Hepatocyte (in vitro differentiated cells): Measurements from ENCODE around the gene TEX38. TPM values are rescaled to one million over a fixed set of nuclear protein-coding genes. Genes with fewer than 3 reads are reported as not detected.

ENCODE experiments used
- DNase-seq: peaks from one replicate; pipeline ENCODE4 v3.0.0-alpha.2; 2016; ENCODE audit warnings: low spot score
- H2AFZ ChIP-seq: fragments of 200-600 bp; sonication (generic); 2 replicates; pipeline ENCODE4 v1.6.0; 2016; ENCODE audit warnings: antibody characterized with exemption, mild to moderate bottlenecking
- H3K27ac ChIP-seq: fragments of 200-600 bp; sonication (generic); 2 replicates; pipeline ENCODE4 v1.5.1; 2016; ENCODE audit warnings: mild to moderate bottlenecking
- H3K27me3 ChIP-seq: fragments of 200-600 bp; sonication (generic); 2 replicates; pipeline ENCODE4 v1.6.1; 2016
- H3K36me3 ChIP-seq: fragments of 200-600 bp; sonication (generic); replicated peaks from 2 replicates; pipeline ENCODE4 v1.5.1; 2016; ENCODE audit warnings: low read depth; ENCODE audit not compliant: insufficient read depth
- H3K4me1 ChIP-seq: fragments of 200-600 bp; sonication (generic); 2 replicates; pipeline ENCODE4 v1.5.1; 2016; ENCODE audit warnings: mild to moderate bottlenecking, moderate library complexity; ENCODE audit not compliant: insufficient read depth
- H3K4me2 ChIP-seq: fragments of 200-600 bp; sonication (generic); 2 replicates; pipeline ENCODE4 v1.6.0; 2016
- H3K4me3 ChIP-seq: fragments of 200-600 bp; sonication (generic); 2 replicates; pipeline ENCODE4 v1.5.1; 2016; ENCODE audit warnings: mild to moderate bottlenecking
- H3K79me2 ChIP-seq: fragments of 200-600 bp; sonication (generic); 2 replicates; pipeline ENCODE4 v1.6.0; 2017; ENCODE audit warnings: mild to moderate bottlenecking
- H3K9me2 ChIP-seq: fragments of 200-600 bp; sonication (generic); replicated peaks from 2 replicates; pipeline ENCODE4 v1.6.0; 2017; ENCODE audit warnings: mild to moderate bottlenecking; ENCODE audit not compliant: insufficient read depth
- H3K9me3 ChIP-seq: fragments of 200-600 bp; sonication (generic); 2 replicates; pipeline ENCODE4 v1.5.1; 2016; ENCODE audit warnings: low read depth, mild to moderate bottlenecking
- H4K20me1 ChIP-seq: fragments of 200-600 bp; sonication (generic); 2 replicates; pipeline ENCODE4 v1.6.0; 2016; ENCODE audit warnings: mild to moderate bottlenecking; ENCODE audit not compliant: insufficient read depth, poor library complexity, severe bottlenecking
- CTCF ChIP-seq: fragments of 200-600 bp; sonication (generic); IDR thresholded peaks from 2 replicates; pipeline ENCODE4 v1.5.1; 2016; ENCODE audit warnings: antibody characterized with exemption, mild to moderate bottlenecking; ENCODE audit not compliant: poor library complexity
- EZH2 ChIP-seq: fragments of 200-600 bp; sonication (generic); IDR thresholded peaks from 2 replicates; pipeline ENCODE4 v1.6.1; 2016; ENCODE audit warnings: antibody characterized with exemption, mild to moderate bottlenecking, borderline replicate concordance
- EZH2phosphoT487 ChIP-seq: fragments of 200-600 bp; sonication (generic); IDR thresholded peaks from one replicate; pipeline ENCODE4 v1.6.1; 2018; ENCODE audit warnings: antibody characterized with exemption, mild to moderate bottlenecking, low read depth, moderate library complexity; ENCODE audit not compliant: unreplicated experiment, severe bottlenecking
- WGBS: methylation state at CpG from one replicate; pipeline ENCODE4 v1.1.6; 2016; ENCODE audit warnings: low lambda C conversion rate; ENCODE audit errors: missing lambda C conversion rate; 5-methylcytosine and 5-hydroxymethylcytosine counted together
- polyA plus RNA-seq: library from polyadenylated mRNA; unstranded; fragments of >200 nt; fragmentation: Nextera tagmentation; extraction: Ambion mirVana; gene quantifications from 2 replicates; pipeline ENCODE4 v1.2.1, GENCODE V29; 2016
- total RNA-seq: library from RNA; depleted of rRNA; stranded (reverse); fragments of >200 nt; gene quantifications from 2 replicates; pipeline ENCODE4 v1.2.3, GENCODE V29; 2014

TEX38 gene
- total and polyA plus RNA-seq, 2 experiments from 2014 or later: 0.27 TPM; not detected in 1

GRCh38 chr1:46682064-46682463 lies 10.4 kb downstream of the TEX38 start:
- peaks cover 4% of the 10 kb centered on the region for H3K36me3 ChIP-seq
- DNase-seq: no peak
- TF ChIP-seq EZH2: no peak
- no peak for TF ChIP-seq CTCF
- no peak for TF ChIP-seq EZH2phosphoT487
- WGBS: 84% methylated on average over 1 of the region's 1 CpG
- H3K4me1 ChIP-seq: no peaks in the 10 kb centered on the region
- no peak overlapping the region for H3K4me2 ChIP-seq
- H3K27me3 ChIP-seq: no peaks in the 10 kb centered on the region
- H3K79me2 ChIP-seq: no peaks in the 10 kb centered on the region
- H4K20me1 ChIP-seq: no peaks in the 10 kb centered on the region
- H3K9me3 ChIP-seq: no peaks in the 10 kb centered on the region
- no peaks in the 10 kb centered on the region for H3K9me2 ChIP-seq
- H3K27ac ChIP-seq: no peak overlapping the region
- H3K4me3 ChIP-seq: no peak overlapping the region
- no peak overlapping the region for H2AFZ ChIP-seq

GRCh38 chr1:46684670-46685069 lies 13.0 kb downstream of the TEX38 start:
- Histone ChIP-seq H3K4me3 (no peak overlapping the region), H3K36me3 (peaks cover 4% of the 10 kb centered on the region), H3K27ac (no peak overlapping the region), H3K27me3 (no peaks in the 10 kb centered on the region), H2AFZ (no peak overlapping the region), H3K9me3 (no peaks in the 10 kb centered on the region), H3K4me1 (no peaks in the 10 kb centered on the region), H3K4me2 (no peak overlapping the region), H4K20me1 (no peaks in the 10 kb centered on the region), H3K79me2 (no peaks in the 10 kb centered on the region), H3K9me2 (no peaks in the 10 kb centered on the region)
- WGBS: 98% methylated on average over 2 of the region's 2 CpGs
- TF ChIP-seq CTCF (no peak), EZH2 (no peak)
- no peak for DNase-seq

- WGBS: 81% methylated on average over 1 of the region's 1 CpG
Measured at GRCh38 chr1:46686255-46686654, 14.6 kb downstream of the TEX38 start.

More at GRCh38 chr1:46686255-46686654, 14.6 kb downstream of the TEX38 start:
- TF ChIP-seq CTCF (no peak), EZH2phosphoT487 (no peak), EZH2 (no peak)
- Histone ChIP-seq H3K9me3 (no peaks in the 10 kb centered on the region), H3K4me1 (no peaks in the 10 kb centered on the region), H4K20me1 (no peaks in the 10 kb centered on the region), H3K9me2 (no peaks in the 10 kb centered on the region), H3K27me3 (no peaks in the 10 kb centered on the region), H3K79me2 (no peaks in the 10 kb centered on the region), H2AFZ (no peak overlapping the region), H3K36me3 (no peaks in the 10 kb centered on the region), H3K4me2 (no peak overlapping the region), H3K27ac (no peak overlapping the region), H3K4me3 (no peak overlapping the region)
- DNase-seq: no peak
